ENCODE data around the gene NPHP4. TPM values are rescaled to one million over a fixed set of nuclear protein-coding genes. Genes with fewer than 3 reads are reported as not detected.

The NPHP4 gene
- total RNA-seq, 1 experiment from 2014 or later, result 16.8 TPM

GRCh38 chr1:5936126-5936525, 56.1 kb downstream of the NPHP4 start:
- TF ChIP-seq NFYB (CRISPR knock-in tag; conservative IDR thresholded peaks at IDR 0.05; ENCODE audit: low read depth) (no peak), OVOL2 (CRISPR knock-in tag; IDR thresholded peaks at IDR 0.05; ENCODE audit: borderline replicate concordance) (no peak), TEAD4 (CRISPR knock-in tag; IDR thresholded peaks at IDR 0.05) (no peak), ZNF138 (CRISPR knock-in tag; conservative IDR thresholded peaks at IDR 0.05) (no peak), MYBL2 (CRISPR knock-in tag; IDR thresholded peaks at IDR 0.05) (no peak)
- ChIA-PET POLR2A (no interaction called here), CTCF (no interaction called here)
- ATAC-seq (no peak), DNase-seq (ENCODE audit: low spot score) (no peak)
- Mint-ChIP-seq H3K36me3 (peaks cover 22% of the 10 kb centered on the region), H3K27me3 (ENCODE audit: low read depth) (no peaks in the 10 kb centered on the region), H3K27ac (no peak overlapping the region), H3K4me3 (no peak overlapping the region), H3K4me1 (peaks cover 21% of the 10 kb centered on the region), H3K9me3 (peaks cover 7% of the 10 kb centered on the region)

- peaks cover 7% of the 10 kb centered on the region for H3K9me3 Mint-ChIP-seq
- TF ChIP-seq HMGXB4 (CRISPR knock-in tag; IDR thresholded peaks at IDR 0.05) (no peak), JAZF1 (CRISPR knock-in tag; IDR thresholded peaks at IDR 0.05) (no peak), CDX4 (CRISPR knock-in tag; IDR thresholded peaks at IDR 0.05; ENCODE audit: borderline replicate concordance) (no peak), PRDM15 (CRISPR knock-in tag; IDR thresholded peaks at IDR 0.05) (no peak), FOXK1 (CRISPR knock-in tag; IDR thresholded peaks at IDR 0.05) (no peak), NFE2L1 (CRISPR knock-in tag; IDR thresholded peaks at IDR 0.05) (no peak), ZNF232 (CRISPR knock-in tag; IDR thresholded peaks at IDR 0.05) (no peak), ZNF263 (CRISPR knock-in tag; IDR thresholded peaks at IDR 0.05; ENCODE audit: low read depth) (no peak), ZNF512 (CRISPR knock-in tag; IDR thresholded peaks at IDR 0.05; ENCODE audit: borderline replicate concordance) (no peak), FOXP1 (CRISPR knock-in tag; IDR thresholded peaks at IDR 0.05; ENCODE audit: borderline replicate concordance) (no peak), CBFB (CRISPR knock-in tag; IDR thresholded peaks at IDR 0.05; ENCODE audit: low read depth) (no peak), ZBTB21 (CRISPR knock-in tag; IDR thresholded peaks at IDR 0.05; ENCODE audit: borderline replicate concordance) (no peak), GTF2I (CRISPR knock-in tag; conservative IDR thresholded peaks at IDR 0.05) (no peak), ESRRA (CRISPR knock-in tag; IDR thresholded peaks at IDR 0.05; ENCODE audit: borderline replicate concordance) (no peak), ATF6 (CRISPR knock-in tag; IDR thresholded peaks at IDR 0.05) (no peak), IRF2 (CRISPR knock-in tag; IDR thresholded peaks at IDR 0.05; ENCODE audit: borderline replicate concordance, low read depth) (no peak), SP1 (CRISPR knock-in tag; conservative IDR thresholded peaks at IDR 0.05) (no peak), NFYB (CRISPR knock-in tag; conservative IDR thresholded peaks at IDR 0.05; ENCODE audit: low read depth) (no peak), CTCF (IDR thresholded peaks at IDR 0.05) (no peak)
- H3K27me3 Mint-ChIP-seq (ENCODE audit: low read depth), result no peaks in the 10 kb centered on the region
- H3K36me3 Mint-ChIP-seq, result peaks cover 22% of the 10 kb centered on the region
- CTCF ChIA-PET, result no interaction called here
- POLR2A ChIA-PET, result no interaction called here
- no peak for ATAC-seq
- no peak for DNase-seq (ENCODE audit: low spot score)
- H3K27ac Mint-ChIP-seq, result 0 out of 2 replicates have a peak overlapping the region, but pooled peaks have one; percentile 68
- peaks cover 18% of the 10 kb centered on the region for H3K4me1 Mint-ChIP-seq
- no peak overlapping the region for H3K4me3 Mint-ChIP-seq
Observed at GRCh38 chr1:5935026-5935425, 57.2 kb downstream of the NPHP4 start.
